Colon (tissue), 2 donors: ENCODE data around the gene CDH16.

ENCODE experiments used
- FAIRE-seq: peaks from 2 replicates; lab custom pipeline; 2012; peaks lifted over from hg19 to GRCh38; lab: Jason Lieb, UNC
- donor health status: control.
- donor health status: control.

The CDH16 gene

DNA sequence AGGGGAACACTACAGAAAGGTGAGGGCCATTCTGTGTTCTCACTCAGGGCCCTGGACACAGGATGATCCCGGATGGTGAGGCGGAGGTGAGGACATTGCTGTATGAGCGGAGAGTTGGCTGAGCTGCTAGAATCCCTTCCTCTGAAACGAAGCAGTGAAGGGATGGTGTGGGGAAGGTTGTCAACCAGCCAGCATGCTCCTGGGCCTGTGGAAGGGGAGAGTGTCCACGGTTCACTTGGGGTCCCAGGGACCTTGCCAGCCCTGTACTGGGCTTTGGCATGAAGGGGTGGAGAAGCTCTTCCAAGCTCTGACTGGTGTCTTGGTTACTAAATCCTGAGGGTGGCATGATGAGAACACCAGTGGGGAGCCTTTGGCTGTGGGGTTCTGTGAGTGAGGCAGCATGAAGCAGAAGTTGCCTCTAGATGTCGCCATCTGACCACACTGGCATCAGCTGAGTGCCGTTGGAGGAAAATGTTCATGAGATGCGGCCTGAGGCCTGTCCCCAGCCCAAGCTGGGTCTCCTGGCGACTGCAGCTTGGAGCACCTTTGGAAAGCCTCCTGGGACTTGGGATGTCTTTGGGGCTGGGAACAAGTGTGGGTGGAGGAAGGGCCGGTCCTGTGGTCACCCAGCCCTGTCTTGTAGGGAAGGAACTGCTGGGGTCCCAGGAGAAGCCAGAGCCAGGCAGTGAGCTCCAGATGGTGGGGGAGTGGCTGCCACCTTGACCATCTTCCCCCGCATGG lies 23.6 kb downstream of the CDH16 start:
- no peak for FAIRE-seq

DNA sequence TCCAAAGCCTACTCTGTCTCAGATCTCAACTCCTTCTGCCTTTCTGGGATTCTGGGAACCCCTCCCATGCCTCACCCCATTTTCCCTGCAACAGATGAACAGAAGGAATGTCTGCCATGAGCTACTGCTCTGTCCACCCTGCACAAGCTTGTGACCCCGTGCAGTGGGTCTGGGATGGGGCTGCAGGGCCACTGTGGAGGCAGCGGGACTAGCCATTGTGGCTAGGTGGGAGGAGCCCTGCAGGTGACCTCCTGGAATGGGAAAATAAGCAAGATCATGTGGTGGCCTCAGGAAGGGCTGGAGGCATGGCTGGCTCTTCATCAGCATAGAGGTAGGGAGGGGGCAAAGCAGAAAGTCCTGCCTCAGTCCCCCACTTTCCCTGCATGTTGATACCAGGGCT lies 24.6 kb downstream of the CDH16 start:
- FAIRE-seq = no peak

DNA sequence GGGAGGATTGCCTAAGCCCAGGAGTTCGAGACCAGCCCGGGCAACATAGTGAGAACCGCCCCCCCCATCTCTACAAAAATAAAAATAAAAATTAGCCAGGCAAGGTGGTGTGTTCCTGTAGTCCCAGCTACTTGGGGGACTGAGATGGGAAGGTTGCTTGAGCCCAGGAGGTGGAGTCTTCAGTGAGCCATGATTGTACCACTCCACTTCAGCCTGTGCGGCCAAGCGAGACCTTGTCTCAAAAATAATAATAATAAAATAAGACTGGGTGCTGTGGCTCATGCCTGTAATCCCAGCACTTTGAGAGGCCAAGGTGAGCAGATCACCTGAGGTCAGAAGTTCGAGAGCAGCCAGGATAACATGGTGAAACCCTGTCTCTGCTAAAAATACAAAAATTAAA lies 26.9 kb downstream of the CDH16 start:
- FAIRE-seq = no peak

DNA sequence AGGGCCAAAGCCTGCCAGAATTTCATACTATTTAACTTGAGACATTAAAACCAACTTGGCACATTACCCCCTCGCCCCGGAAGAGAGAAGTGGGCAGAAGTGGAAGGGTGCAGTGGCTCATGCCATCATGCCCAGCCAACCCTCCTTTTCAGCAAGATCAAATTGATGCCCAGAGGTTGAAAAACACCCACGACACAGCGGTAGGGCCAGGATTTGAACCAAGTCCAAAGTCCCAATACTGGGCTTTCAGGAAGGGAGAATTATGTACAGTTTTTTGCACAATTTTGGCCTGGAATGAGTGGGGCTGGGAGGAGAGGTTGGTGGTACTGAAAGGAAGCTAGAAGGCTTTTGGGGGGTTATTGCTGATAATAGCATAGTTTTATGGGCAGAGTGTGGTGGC lies 27.3 kb downstream of the CDH16 start:
- FAIRE-seq = no peak

DNA sequence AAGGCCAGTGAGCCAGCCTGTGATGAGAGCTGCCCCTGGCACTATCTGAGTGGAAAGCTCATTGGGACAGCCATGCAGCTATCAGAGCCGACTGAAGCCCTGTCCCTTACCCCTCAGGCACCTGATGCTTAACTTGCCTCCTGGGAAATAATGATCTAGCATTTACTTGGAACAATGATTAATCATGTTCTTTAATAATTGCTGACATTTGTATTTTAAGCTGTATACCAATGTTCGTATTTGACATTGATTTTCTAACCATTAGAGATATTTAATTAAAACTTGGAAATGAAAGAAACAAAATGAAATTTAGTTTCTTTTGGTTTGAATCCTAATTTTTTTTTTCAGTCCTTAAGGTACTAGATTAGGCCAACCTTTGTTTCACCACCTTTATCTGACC lies 27.9 kb downstream of the CDH16 start:
- FAIRE-seq = no peak

DNA sequence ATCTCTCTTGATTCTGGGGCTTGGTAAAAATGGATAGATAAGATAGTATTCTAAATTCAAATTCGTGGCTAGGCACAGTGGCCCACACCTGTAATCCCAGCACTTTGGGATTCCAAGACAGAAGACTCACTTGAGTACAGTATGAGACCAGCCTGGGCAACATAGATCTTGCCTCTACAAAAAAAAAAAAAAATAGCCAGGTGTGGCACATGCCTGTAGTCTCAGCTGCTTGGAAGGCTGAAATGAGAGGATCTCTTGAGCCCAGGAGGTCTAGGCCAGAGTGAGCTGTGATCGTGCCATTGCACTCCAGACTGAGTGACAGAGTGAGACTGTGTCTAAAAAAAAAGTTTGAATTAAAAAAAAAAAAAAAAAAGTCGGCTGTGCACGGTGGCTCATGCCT lies 29.1 kb downstream of the CDH16 start:
- no peak for FAIRE-seq

DNA sequence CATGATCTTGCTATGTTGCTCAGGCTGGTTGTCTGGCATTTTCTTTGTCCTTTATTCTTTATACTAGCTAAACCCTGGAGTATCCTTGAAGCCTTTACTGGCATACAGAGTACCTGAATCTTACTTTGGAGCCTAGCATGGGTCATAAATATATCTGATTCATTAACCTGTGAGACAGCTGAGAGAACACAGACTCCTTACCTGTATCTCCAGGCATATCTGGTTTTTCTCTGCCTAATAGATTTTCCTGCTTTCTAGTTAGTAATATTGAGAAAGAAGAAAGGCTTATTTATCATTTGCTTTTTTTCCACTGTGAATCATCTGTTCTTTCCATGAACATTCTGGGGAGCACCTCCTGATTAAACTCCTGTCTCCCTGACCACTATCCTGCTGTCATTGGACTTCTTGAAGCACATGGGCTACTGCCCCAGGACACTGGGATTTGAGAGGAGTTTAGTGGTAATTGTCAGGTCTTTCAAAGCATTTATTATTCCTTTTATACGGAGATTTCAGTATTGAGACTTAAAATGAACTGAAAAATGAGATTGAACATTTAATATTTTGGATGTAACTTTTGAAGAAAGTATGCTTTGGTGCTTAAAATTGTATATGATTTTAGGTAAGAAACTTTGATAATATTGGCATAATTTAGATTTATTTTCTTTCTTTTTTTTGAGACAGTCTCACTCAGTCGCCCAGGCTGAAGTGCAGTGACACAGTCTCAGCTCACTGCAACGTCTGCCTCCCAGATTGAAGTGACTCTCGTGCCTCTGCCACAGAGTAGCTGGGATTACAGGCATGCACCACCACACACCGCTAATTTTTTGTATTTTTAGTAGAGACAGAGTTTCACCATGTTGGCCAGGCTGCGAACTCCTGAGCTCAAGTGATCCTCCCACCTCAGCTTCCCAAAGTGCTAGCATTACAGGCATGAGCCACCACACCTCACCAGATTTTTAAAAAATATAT lies 29.8 kb downstream of the CDH16 start:
- no peak for FAIRE-seq

DNA sequence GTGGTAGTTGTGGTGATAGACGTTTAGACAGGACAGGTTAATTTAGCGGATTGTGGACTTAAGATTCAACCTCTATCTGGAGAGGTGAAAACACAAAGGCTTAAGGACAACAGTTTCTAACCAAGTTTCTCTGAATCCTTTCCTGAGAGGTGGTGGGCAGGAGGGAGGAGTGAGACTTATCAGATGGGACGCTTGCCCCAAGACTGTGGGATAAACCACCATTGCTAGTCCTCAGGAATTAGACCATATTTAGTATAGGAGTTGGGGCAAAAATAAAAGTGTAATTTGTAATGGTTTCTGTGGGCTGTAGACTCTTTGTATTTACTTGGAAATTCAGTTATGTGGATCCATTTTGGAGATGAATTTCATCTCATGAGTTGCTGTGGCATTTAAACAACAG lies 31.8 kb downstream of the CDH16 start:
- no peak for FAIRE-seq

DNA sequence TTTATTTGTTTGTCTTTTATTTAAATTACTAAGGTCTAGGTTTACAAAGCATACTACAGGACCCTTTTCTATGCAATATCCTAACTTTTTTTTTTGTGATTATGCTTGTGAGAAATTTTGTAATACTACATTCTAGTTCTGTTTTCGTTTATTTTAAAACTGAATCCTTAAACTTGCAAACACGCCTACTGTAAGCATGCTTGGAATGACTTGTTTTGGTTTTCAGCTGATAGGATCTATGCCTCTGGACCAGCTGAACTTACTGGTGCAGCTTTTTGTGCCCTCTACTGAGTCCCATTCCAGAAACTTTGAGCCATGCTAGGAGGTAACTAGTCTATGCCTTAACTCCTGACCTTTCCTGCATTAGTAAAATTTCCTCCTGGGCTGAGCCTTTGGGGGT lies 32.4 kb downstream of the CDH16 start:
- FAIRE-seq = no peak

DNA sequence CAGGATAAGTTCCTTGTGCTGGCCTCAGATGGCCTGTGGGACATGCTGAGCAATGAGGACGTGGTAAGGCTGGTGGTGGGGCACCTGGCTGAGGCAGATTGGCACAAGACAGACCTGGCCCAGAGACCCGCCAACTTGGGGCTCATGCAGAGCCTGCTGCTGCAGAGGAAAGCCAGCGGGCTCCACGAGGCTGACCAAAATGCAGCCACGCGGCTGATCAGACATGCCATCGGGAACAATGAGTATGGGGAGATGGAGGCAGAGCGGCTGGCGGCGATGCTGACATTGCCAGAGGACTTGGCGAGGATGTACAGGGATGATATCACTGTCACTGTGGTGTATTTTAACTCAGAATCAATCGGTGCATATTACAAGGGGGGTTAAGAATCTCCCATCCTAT lies 33.2 kb downstream of the CDH16 start:
- FAIRE-seq = no peak

DNA sequence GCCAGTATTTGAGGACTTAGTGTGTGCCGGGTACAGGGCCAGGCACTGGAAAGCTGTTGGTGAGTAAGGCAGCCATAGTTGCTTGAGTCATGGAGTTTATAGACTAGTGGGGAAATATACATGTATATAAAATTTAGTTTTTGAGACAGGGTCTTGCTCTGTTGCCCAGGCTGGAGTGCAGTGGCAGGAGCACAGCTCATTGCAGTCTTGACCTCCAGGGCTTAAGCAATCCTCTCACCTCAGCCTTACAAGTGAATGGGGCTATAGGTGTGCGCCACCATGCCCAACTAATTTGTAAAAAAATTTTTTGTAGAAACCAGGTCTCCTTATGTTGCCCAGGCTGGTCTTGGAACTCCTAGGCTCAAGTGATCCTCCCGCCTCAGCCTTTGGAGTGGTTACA lies 36.0 kb downstream of the CDH16 start:
- FAIRE-seq = no peak

DNA sequence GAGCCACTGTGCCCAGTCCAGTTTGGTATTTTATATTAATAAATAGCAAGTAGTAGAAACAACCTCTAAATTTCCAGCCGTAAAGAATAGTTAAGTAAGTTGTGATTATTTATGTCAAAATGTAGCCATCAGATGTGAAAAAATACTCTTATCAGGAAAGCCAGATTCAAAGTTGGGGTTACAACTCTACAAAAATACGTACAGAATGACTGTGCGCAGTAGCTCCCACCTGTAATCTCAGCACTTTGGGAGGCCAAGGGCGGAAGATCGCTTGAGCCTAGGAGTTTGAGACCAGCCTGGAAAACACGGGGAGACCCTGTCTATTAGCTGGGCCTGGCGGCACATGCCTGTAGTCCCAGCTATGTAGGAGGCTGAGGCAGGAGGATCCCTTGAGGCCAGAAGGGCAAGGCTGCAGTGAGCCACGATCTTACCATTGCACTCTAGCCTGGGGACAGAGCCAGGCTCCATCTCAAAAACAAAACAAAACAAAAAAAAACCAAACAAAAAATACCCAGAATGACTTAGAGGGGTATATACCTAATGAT lies 36.6 kb downstream of the CDH16 start:
- FAIRE-seq = no peak

DNA sequence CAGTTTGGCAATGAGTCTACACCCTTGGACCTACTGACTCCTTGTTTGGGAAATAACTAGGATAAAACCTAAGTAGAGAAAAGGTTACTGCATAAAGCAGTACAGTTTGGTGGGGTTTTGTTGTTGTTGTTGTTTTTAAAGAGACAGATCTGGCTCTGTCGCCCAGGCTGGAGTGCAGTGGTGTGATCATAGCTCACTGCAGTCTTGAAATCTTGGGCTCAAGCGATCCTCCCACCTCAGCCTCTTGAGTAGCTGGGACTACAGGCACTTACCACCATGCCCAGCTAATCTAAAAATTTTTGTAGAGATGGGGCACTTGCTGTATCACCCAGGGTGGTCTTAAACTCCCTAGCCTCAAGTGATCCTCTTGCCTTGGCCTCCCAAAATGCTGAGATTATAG lies 37.1 kb downstream of the CDH16 start:
- no peak for FAIRE-seq

DNA sequence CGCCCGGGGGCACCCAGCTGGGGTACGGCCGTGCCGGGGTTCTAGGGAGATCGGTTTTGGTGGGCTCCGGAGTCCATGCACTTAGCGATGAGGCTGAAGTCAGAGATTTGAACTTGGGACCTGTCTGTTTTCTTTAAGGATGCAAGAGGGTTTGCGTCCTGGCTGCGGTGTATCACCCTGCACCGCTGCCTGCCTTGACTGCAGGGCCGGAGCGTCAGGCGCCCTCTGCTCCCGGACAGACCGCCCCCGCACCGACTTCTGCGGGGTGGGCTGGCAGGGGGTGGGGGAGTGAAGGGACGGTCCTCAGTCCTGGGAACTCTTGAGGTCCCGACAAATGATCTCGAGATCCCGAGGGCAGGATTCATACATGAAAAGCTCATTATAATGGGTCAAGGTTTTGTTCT lies 37.7 kb downstream of the CDH16 start:
- no peak for FAIRE-seq

DNA sequence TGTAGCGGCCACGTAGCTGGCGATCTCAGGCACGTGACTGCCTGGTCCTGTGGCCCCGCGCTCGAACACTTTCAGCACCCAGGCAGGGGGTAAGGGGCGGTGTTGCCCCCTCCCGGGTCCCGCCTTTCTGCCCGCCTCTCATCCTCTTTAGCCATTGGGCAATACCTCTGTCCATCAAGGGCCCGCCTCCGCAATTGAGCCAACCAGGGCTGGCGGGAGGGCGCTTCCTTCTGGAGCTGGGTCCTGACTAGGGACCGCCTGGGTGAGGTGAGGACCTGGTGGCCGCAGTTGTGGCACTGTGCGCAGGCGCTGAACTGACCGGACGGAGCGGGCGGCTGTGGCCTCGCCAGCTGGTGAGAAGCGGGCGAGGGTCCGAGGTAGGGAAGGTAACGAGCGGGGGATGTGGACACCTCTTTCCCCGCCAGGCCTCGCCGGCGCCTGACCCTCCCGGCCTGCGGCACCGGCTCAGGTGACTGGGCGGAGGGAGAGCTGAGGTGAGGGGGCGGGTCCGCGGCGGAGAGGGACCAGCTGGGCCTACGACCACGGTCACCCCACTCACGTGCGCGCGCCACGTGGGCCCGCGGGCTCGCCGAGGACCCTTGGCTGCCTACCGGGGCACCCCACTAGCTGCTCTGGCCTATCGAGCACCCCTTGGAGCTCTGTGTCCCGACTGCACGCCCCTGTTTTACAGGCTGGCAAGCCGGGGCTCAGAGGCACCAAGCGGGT lies 38.2 kb downstream of the CDH16 start, which contains the start of gene PDP2:
TSS of gene PDP2 (plus strand) at position 228 of the 726 bp plus-strand sequence. CDS start 3,770 bp downstream, outside the sequence.
- FAIRE-seq = no peak

DNA sequence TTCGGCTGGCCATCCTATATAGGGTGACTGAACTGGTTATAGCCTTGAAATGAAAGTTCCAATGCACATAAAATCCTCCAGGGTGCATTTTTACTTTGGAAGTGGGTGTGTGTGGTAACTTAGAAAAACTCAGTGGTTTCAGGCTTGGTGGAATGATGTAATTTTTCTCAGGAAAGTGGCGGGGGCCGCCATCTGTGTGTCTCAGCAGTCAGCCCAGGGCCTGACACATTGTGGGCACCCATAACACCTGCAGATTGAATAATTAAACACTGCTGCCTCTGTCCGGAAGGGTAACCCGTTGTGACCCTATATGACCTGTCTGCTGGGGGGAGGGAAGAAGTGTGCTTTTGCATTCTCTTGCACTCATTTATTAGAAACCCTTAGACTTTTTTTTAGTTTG lies 40.6 kb downstream of the CDH16 start:
- no peak for FAIRE-seq

DNA sequence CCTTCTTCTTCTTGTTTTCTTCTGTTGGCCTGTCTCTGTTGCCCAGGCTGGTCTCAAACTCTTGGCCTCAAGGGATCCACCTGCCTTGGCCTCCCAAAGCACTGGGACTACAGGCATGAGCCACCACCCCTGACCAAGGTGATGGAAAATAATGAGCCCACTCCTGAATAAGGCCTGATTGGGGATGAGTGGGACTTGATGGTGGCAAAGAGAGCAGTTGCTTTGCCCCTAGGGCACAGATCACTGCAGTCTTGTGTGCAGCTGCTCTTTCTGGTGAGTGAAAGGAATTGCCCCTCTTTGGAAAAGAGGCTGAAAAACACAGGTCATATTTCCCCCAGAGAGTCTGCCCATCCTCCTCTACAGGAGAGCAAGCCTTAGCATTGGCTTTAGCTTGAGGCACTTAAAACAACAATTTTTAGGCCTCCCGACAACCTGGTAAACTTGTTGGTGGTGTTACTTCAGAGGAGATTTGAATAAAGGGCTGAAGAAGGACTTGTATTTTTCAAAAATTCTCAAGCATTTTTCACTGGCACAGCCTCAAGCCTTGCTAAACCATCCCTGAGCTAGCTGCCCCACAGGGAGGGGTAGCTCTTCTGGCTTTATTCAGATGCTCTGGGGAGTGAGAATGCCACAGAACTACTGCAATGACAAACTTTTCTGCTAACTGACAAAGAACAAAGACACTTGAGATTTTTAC lies 44.5 kb downstream of the CDH16 start:
- FAIRE-seq = no peak

DNA sequence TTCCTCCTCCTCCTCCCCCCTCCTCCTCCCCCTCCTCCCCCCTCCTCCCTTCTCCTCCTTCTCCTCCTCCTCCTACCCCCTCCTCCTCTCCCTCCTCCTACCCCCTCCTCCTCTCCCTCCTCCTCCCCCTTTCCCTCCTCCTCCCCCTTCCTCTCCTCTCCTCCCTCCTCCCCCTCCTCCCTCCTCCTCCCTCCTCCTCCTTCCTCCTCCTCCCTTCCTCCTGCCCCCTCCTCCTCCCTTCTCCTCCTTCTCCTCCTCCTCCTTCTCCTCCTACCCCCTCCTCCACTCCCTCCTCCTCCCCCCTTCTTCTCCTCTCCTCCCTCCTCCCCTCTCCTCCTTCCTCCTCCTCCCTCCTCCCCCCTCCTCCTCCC lies 45.0 kb downstream of the CDH16 start:
- no peak for FAIRE-seq

DNA sequence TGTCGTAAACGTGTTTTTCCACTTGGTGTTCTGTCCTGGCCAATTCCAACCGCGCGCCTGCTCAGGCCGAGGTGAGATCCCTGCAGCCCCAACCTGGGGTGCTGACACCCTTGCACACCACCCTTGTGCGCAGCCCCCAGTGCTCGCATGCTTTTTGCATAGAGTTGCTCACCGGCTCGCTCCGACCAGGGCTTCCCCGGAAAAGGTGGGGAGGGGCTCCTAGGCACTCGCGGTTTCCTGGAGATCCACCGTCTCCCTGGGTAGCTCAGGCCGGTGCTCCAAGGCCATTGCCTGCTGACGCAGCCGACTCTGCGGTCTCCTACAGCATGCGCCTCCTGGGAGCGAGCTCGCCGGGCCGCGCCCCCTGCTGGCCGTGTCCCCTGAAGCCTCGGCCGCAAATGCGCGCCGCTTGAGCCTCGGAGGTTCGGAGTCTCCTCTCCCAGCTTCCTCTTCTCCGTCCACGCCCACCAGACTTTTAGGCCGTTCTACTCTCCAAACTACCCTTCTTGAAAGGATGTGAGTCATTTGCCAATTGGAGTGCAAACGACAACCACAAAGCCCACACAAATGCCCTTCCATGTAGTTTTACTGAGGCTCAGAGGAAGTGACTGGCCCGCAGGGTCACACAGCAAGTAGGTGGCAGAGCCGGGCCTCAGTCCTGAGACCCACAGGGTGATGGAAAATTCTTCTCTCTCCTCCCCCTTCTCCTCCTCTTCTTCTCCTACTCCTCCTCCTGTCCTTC lies 45.6 kb downstream of the CDH16 start:
- no peak for FAIRE-seq

DNA sequence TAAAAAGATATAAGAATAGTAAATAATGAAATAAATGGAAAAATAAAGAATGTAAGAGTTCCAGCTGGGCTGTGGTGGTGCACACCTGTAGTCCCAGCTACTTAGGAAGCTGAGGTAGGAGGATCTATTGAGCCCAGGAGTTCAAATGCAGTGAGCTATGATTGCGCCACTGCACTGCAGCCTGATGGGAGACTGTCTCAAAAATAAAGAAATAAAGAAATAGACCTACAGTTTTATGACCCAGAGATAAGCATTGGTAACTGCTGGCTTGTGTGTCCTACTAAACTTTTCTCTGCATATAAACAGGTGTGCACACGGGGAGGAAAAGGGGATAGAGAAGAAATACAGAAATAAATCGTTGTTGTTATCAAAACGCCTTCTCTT lies 46.1 kb downstream of the CDH16 start:
- FAIRE-seq = no peak

DNA sequence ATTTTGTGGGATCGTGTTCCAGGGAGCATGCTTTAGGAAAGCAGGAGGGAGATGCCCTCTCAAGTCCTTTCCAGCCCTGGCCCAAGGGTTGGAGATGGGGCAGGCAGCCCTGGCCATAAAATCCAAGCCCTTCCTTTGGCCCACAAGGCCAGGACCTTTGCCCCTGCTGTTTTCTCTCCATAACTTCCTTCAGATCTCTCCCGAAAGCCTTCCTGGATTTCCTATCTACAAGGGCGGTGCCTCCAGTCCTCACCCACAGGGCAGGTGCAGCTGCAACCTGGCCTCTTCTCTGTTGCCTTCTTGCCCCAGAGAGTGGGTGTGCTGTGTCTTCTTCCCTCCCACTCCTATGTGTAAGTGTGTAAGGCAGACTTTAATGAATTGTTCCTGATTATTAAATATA lies 46.8 kb downstream of the CDH16 start:
- no peak for FAIRE-seq
